ENCODE data around the gene ATG3. TPM values are rescaled to one million over a fixed set of nuclear protein-coding genes. Genes with fewer than 3 reads are reported as not detected.

The ATG3 gene
- total RNA-seq, 2 donors from 2014 or later: 28.7 to 57.5 TPM

DNA sequence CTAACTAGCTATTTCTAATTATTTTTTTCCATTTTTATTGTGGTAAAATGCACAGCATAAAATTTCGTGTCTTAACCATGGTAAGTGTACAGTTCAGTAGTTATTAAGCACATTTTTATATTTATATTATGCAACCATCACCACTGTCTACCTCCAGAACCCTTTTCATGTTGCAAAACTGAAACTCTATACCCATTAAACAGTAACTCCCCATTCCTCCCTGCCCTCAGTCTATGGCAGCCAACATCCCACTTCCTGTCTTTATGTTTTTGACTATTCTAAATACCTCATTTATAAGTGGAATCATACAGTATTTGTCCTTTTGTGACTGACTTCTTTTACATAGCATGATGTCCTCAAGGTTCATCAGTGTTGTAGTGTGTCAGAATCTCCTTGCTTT lies 25.6 kb upstream of the ATG3 start:
- H3K4me1 ChIP-seq: no peaks in the 10 kb centered on the region
- DNase-seq (ENCODE audit: low spot score): no peak
- H3K36me3 ChIP-seq: peaks cover 47% of the 10 kb centered on the region
- TF ChIP-seq, protein P1, sequence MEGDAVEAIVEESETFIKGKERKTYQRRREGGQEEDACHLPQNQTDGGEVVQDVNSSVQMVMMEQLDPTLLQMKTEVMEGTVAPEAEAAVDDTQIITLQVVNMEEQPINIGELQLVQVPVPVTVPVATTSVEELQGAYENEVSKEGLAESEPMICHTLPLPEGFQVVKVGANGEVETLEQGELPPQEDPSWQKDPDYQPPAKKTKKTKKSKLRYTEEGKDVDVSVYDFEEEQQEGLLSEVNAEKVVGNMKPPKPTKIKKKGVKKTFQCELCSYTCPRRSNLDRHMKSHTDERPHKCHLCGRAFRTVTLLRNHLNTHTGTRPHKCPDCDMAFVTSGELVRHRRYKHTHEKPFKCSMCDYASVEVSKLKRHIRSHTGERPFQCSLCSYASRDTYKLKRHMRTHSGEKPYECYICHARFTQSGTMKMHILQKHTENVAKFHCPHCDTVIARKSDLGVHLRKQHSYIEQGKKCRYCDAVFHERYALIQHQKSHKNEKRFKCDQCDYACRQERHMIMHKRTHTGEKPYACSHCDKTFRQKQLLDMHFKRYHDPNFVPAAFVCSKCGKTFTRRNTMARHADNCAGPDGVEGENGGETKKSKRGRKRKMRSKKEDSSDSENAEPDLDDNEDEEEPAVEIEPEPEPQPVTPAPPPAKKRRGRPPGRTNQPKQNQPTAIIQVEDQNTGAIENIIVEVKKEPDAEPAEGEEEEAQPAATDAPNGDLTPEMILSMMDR (IDR thresholded peaks at IDR 0.05): no peak
- H3K27me3 ChIP-seq: no peaks in the 10 kb centered on the region
- no peaks in the 10 kb centered on the region for H3K9me3 ChIP-seq
- H3K27ac ChIP-seq: no peak overlapping the region
- H3K4me3 ChIP-seq: no peak overlapping the region

DNA sequence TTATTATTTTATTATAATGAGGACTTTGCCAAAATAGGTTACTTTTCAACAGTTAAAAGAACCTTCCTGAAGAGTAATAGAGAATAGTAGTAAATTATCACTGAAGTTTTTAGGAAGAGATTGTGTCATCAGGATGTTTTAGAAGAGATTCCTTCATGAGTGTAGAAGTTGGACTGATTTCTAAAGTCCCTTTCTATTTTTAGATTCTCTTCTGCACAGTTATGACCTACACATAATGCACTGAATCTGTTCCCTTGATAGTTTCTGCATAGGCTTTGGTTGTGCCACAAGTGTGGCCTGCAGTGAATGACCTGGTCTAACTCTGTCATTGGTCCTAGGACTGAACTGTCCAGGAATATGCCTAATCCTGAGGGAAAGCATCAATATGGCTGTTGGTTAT lies 24.0 kb upstream of the ATG3 start:
- Histone ChIP-seq H3K27me3 (no peaks in the 10 kb centered on the region), H3K9me3 (no peaks in the 10 kb centered on the region), H3K27ac (no peak overlapping the region), H3K36me3 (peaks cover 47% of the 10 kb centered on the region), H3K4me3 (no peak overlapping the region), H3K4me1 (peaks cover 0 to 1% of the 10 kb centered on the region in 2 donors)
- TF ChIP-seq, protein P1 (IDR thresholded peaks at IDR 0.05): no peak
- DNase-seq (ENCODE audit: low spot score): no peak

DNA sequence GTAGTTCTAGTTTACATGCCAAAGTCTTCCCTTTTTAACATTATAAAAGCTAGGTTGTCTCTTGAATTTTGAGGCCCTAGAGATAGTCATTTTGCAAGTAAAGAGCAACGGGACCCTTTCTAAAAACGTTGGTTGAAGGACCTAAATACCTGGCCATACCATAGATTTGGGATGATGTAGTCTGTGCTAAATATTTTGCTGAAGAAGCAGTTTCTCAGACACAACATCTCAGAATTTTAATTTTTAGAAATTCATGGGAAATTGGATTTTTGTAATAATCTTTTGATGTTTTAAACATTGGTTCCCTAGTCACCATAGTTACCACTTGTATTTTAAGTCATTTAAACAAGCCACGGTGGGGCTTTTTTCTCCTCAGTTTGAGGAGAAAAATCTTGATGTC lies 21.3 kb upstream of the ATG3 start:
- DNase-seq (ENCODE audit: low spot score): no peak
- Histone ChIP-seq H3K36me3 (peaks cover 39% of the 10 kb centered on the region), H3K4me1 (peaks cover 0 to 12% of the 10 kb centered on the region in 2 donors), H3K9me3 (no peaks in the 10 kb centered on the region), H3K27ac (no peak overlapping the region), H3K27me3 (no peaks in the 10 kb centered on the region), H3K4me3 (no peak overlapping the region)
- TF ChIP-seq, protein P1 (IDR thresholded peaks at IDR 0.05): no peak

DNA sequence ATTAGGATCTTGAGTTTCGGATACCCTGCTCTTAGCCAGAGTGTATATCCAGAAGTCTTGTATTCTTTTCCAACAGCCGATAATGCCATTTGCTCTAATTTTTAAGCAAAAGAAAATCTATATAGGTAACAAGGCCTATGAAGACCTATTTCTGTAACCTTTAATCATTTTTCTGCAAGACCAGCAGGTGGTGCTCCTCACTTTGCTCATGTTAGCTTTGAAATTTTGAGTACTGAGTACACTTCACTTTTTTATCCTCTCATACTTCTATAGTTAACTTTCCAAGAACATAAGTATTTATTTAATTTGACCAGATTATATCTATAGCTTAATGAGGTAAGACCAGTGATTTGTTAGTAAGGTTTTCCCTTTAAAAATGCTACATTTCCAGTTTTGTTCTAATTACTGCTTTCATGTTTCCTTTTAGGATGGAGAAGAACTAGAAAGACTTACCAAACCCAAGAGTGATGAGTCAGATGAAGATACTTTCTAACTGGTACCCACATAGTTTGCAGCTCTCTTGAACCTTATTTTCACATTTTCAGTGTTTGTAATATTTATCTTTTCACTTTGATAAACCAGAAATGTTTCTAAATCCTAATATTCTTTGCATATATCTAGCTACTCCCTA lies 20.6 kb upstream of the ATG3 start:
- Histone ChIP-seq H3K4me1 (peaks cover 0 to 12% of the 10 kb centered on the region in 2 donors), H3K4me3 (no peak overlapping the region), H3K27me3 (no peaks in the 10 kb centered on the region), H3K27ac (no peak overlapping the region), H3K36me3 (peaks cover 31% of the 10 kb centered on the region), H3K9me3 (no peaks in the 10 kb centered on the region)
- DNase-seq (ENCODE audit: low spot score): no peak
- TF ChIP-seq, protein P1 (IDR thresholded peaks at IDR 0.05): peak in 1 of 2 donors; percentile 62

DNA sequence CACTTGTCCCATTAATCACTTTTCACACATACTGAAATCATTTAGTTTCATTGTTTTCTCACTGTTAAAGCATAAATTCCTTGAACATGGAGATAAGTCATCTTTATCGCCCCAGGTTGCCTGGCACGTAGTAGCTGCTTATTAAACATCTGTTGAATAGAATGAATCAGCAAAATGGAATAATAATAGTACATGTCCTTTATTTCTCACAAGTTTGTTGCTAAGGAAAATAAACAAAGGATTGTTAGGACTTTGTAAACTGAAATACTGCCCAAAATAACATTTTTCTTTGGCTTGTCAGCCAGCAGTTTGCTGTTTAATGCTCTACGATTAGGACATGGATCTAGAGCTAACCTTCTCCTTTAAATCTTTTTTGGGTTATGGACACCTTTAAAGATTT lies 17.9 kb upstream of the ATG3 start:
- TF ChIP-seq, protein P1 (IDR thresholded peaks at IDR 0.05): no peak
- H3K4me1 ChIP-seq: peaks cover 0 to 12% of the 10 kb centered on the region in 2 donors
- no peaks in the 10 kb centered on the region for H3K9me3 ChIP-seq
- no peak overlapping the region for H3K4me3 ChIP-seq
- H3K27ac ChIP-seq: peak overlapping the region in 1 of 2 donors; percentile 1
- DNase-seq (ENCODE audit: low spot score): no peak
- peaks cover 17% of the 10 kb centered on the region for H3K36me3 ChIP-seq
- no peaks in the 10 kb centered on the region for H3K27me3 ChIP-seq

DNA sequence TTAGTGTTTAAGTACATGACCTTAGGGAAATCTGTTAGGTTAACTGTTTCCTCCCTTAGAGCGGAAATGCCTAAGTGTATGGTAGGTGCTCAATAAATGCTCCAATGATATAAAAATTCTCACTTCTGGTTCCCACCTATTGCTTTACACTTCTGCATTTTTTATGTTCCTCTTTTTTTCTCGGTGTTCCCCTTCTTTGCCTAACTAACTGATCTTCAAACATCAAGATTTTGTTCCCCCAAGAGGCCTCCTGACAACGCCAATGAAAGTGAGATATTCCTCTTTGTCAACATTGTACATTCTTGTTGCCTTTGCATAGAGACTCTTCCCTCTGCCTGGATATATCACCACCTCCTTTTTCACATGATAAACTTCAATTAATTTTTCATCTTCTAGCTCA lies 17.5 kb upstream of the ATG3 start:
- TF ChIP-seq, protein P1 (IDR thresholded peaks at IDR 0.05): no peak
- peaks cover 0 to 12% of the 10 kb centered on the region in 2 donors for H3K4me1 ChIP-seq
- H3K27ac ChIP-seq: no peak overlapping the region
- H3K36me3 ChIP-seq: peaks cover 12% of the 10 kb centered on the region
- no peak overlapping the region for H3K4me3 ChIP-seq
- no peaks in the 10 kb centered on the region for H3K9me3 ChIP-seq
- no peaks in the 10 kb centered on the region for H3K27me3 ChIP-seq
- no peak for DNase-seq (ENCODE audit: low spot score)
